ENCODE results near the gene KAT6B. TPM values are rescaled to one million over a fixed set of nuclear protein-coding genes. Genes with fewer than 3 reads are reported as not detected.
"Not testable (repeated sequence)": the region's sequence is repeated elsewhere in the genome, so short reads cannot be mapped to it uniquely, and the experiment has no call there.

The KAT6B gene
- total and polyA plus RNA-seq, 2 experiments from 2014 or later, result 32.0 to 43.9 TPM

- Histone ChIP-seq H3K4me1 (ENCODE audit: low read depth) (peaks cover 8% of the 10 kb centered on the region), H3K27ac (no peak overlapping the region), H3K4me3 (no peak overlapping the region), H3K36me3 (no peaks in the 10 kb centered on the region), H3K27me3 (no peaks in the 10 kb centered on the region), H3K9me3 (ENCODE audit: low read depth) (no peaks in the 10 kb centered on the region)
- TF ChIP-seq, protein P1, sequence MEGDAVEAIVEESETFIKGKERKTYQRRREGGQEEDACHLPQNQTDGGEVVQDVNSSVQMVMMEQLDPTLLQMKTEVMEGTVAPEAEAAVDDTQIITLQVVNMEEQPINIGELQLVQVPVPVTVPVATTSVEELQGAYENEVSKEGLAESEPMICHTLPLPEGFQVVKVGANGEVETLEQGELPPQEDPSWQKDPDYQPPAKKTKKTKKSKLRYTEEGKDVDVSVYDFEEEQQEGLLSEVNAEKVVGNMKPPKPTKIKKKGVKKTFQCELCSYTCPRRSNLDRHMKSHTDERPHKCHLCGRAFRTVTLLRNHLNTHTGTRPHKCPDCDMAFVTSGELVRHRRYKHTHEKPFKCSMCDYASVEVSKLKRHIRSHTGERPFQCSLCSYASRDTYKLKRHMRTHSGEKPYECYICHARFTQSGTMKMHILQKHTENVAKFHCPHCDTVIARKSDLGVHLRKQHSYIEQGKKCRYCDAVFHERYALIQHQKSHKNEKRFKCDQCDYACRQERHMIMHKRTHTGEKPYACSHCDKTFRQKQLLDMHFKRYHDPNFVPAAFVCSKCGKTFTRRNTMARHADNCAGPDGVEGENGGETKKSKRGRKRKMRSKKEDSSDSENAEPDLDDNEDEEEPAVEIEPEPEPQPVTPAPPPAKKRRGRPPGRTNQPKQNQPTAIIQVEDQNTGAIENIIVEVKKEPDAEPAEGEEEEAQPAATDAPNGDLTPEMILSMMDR (IDR thresholded peaks at IDR 0.05; ENCODE audit: low read depth, low read length), result no peak
- DNase-seq (ENCODE audit: low read depth in 1 of 2, low spot score in 1 of 2), result no peak
These were observed 87.1 kb downstream of the KAT6B start for GRCh38 chr10:74913377-74913979.

- TF ChIP-seq, protein P1 (IDR thresholded peaks at IDR 0.05; ENCODE audit: low read depth, low read length), result no peak
- DNase-seq (ENCODE audit: low read depth in 1 of 2, low spot score in 1 of 2), result no peak
- Histone ChIP-seq H3K9me3 (ENCODE audit: low read depth) (no peaks in the 10 kb centered on the region), H3K4me3 (no peak overlapping the region), H3K4me1 (ENCODE audit: low read depth) (peaks cover 2% of the 10 kb centered on the region), H3K27me3 (no peaks in the 10 kb centered on the region), H3K36me3 (no peaks in the 10 kb centered on the region), H3K27ac (no peak overlapping the region)
These were observed 89.9 kb downstream of the KAT6B start for GRCh38 chr10:74916283-74916682.

GRCh38 chr10:74917481-74918077 is 91.2 kb downstream of the KAT6B start:
- Histone ChIP-seq H3K9me3 (ENCODE audit: low read depth) (no peaks in the 10 kb centered on the region), H3K36me3 (no peaks in the 10 kb centered on the region), H3K4me1 (ENCODE audit: low read depth) (peaks cover 15% of the 10 kb centered on the region), H3K27ac (peak overlapping the region; percentile 53), H3K27me3 (no peaks in the 10 kb centered on the region), H3K4me3 (no peak overlapping the region)
- DNase-seq (ENCODE audit: low read depth in 1 of 2, low spot score in 1 of 2), result peak in 1 of 2 donors; percentile 66
- TF ChIP-seq, protein P1 (IDR thresholded peaks at IDR 0.05; ENCODE audit: low read depth, low read length), result no peak

GRCh38 chr10:74919671-74920070 is 93.3 kb downstream of the KAT6B start:
- H3K27ac ChIP-seq, result no peak overlapping the region
- no peaks in the 10 kb centered on the region for H3K27me3 ChIP-seq
- no peaks in the 10 kb centered on the region for H3K9me3 ChIP-seq (ENCODE audit: low read depth)
- TF ChIP-seq, protein P1 (IDR thresholded peaks at IDR 0.05; ENCODE audit: low read depth, low read length), result no peak
- H3K4me1 ChIP-seq (ENCODE audit: low read depth), result peaks cover 29% of the 10 kb centered on the region
- no peaks in the 10 kb centered on the region for H3K36me3 ChIP-seq
- no peak for DNase-seq (ENCODE audit: low read depth in 1 of 2, low spot score in 1 of 2)
- no peak overlapping the region for H3K4me3 ChIP-seq

- not testable (repeated sequence) for H3K27me3 ChIP-seq; DNase-seq (ENCODE audit: low read depth in 1 of 2, low spot score in 1 of 2); H3K27ac ChIP-seq; H3K36me3 ChIP-seq; H3K4me3 ChIP-seq; H3K9me3 ChIP-seq (ENCODE audit: low read depth)
- peaks cover 39% of the 10 kb centered on the region for H3K4me1 ChIP-seq (ENCODE audit: low read depth)
These were observed 94.7 kb downstream of the KAT6B start for GRCh38 chr10:74921070-74921469.

DNA sequence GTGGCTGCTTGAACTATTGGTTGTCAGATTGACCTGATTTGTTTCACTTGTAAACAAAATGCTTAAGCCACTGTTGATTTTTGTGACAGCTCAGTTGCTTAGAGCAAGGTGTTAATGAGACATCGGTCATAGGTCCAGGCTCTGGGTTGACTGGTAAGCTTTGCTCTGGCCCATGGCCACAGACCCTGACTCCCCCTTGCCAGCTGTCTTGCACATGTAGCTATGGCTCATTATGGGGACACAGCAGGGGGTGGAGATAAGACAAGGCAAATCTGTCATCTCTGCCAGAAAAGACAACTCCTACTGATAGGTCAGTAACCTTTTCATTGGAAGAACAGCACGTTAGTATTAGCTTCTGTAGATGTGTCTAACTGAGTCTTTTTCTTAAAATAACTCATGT is 95.3 kb downstream of the KAT6B start:
- H3K27ac ChIP-seq, result peak overlapping the region; percentile 81
- no peaks in the 10 kb centered on the region for H3K9me3 ChIP-seq (ENCODE audit: low read depth)
- peaks cover 39% of the 10 kb centered on the region for H3K4me1 ChIP-seq (ENCODE audit: low read depth)
- TF ChIP-seq, protein P1 (IDR thresholded peaks at IDR 0.05; ENCODE audit: low read depth, low read length), result no peak
- H3K27me3 ChIP-seq, result no peaks in the 10 kb centered on the region
- no peaks in the 10 kb centered on the region for H3K36me3 ChIP-seq
- H3K4me3 ChIP-seq, result no peak overlapping the region
- no peak for DNase-seq (ENCODE audit: low read depth in 1 of 2, low spot score in 1 of 2)
